ENCODE measurements around the gene CCR7. TPM values are rescaled to one million over a fixed set of nuclear protein-coding genes. Genes with fewer than 3 reads are reported as not detected.
A peak's percentile ranks its signal among the peaks of the same experiment; 100 is the strongest.
"Not testable (repeated sequence)": the region's sequence is repeated elsewhere in the genome, so short reads cannot be mapped to it uniquely, and the experiment has no call there.

The CCR7 gene
- total and polyA plus RNA-seq, 7 donors, result 0.08 to 0.24 (median 0.20) TPM; not detected in 1

- no peak overlapping the region for H3K27ac ChIP-seq
- 64 to 78% (median 68%) methylated on average over 2 of the region's 2 CpGs for WGBS, 3 donors
- no peak overlapping the region for H3K4me3 ChIP-seq
- peaks cover 0 to 6% (median 0%) of the 10 kb centered on the region in 3 donors for H3K27me3 ChIP-seq (ENCODE audit: insufficient read depth in 3 of 3, low read length in 2 of 3)
- H3K9me3 ChIP-seq, result peaks cover 10% of the 10 kb centered on the region
- no peaks in the 10 kb centered on the region for H3K36me3 ChIP-seq (ENCODE audit: insufficient read depth in 1 of 2, low read depth in 1 of 2)
- no peak for TF ChIP-seq CTCF (IDR thresholded peaks at IDR 0.05)
- intact Hi-C loops (cut with DNase I), result no loop called here
- H3K4me1 ChIP-seq, result no peaks in the 10 kb centered on the region
- ATAC-seq (no peak), DNase-seq (no peak)
Measured at GRCh38 chr17:40588552-40588951, 23.3 kb upstream of the CCR7 start.

GRCh38 chr17:40586264-40586663 is 21.0 kb upstream of the CCR7 start:
- H3K9me3 ChIP-seq; H3K4me3 ChIP-seq; DNase-seq; H3K4me1 ChIP-seq; ATAC-seq; H3K27ac ChIP-seq; intact Hi-C loops (cut with DNase I); H3K27me3 ChIP-seq (ENCODE audit: insufficient read depth in 3 of 3, low read length in 2 of 3); H3K36me3 ChIP-seq (ENCODE audit: insufficient read depth in 1 of 2, low read depth in 1 of 2): not testable (repeated sequence)
- 75 to 78% (median 77%) methylated on average over 3 of the region's 3 CpGs for WGBS, 3 donors

GRCh38 chr17:40584950-40585349 is 19.7 kb upstream of the CCR7 start:
- H3K4me1 ChIP-seq; intact Hi-C loops (cut with DNase I); H3K36me3 ChIP-seq (ENCODE audit: insufficient read depth in 1 of 2, low read depth in 1 of 2); H3K9me3 ChIP-seq; DNase-seq; H3K27ac ChIP-seq; H3K4me3 ChIP-seq; H3K27me3 ChIP-seq (ENCODE audit: insufficient read depth in 3 of 3, low read length in 2 of 3); ATAC-seq: not testable (repeated sequence)
- WGBS, 3 donors, result 79 to 91% (median 81%) methylated on average over 2 of the region's 2 CpGs

GRCh38 chr17:40582328-40582901 is 17.1 kb upstream of the CCR7 start:
- 17 to 22% (median 19%) methylated on average over 11 of the region's 11 CpGs for WGBS, 3 donors
- H3K4me3 ChIP-seq, result no peak overlapping the region
- DNase-seq, result peak; percentile 48 to 70

GRCh38 chr17:40580140-40580539 is 14.9 kb upstream of the CCR7 start:
- intact Hi-C loops (cut with DNase I), result no loop called here
- ATAC-seq (no peak), DNase-seq (no peak)
- peaks cover 0 to 3% (median 0%) of the 10 kb centered on the region in 3 donors for H3K27me3 ChIP-seq (ENCODE audit: insufficient read depth in 3 of 3, low read length in 2 of 3)
- no peaks in the 10 kb centered on the region for H3K36me3 ChIP-seq (ENCODE audit: insufficient read depth in 1 of 2, low read depth in 1 of 2)
- H3K4me3 ChIP-seq, result no peak overlapping the region
- H3K27ac ChIP-seq, result no peak overlapping the region
- no peak for TF ChIP-seq CTCF (IDR thresholded peaks at IDR 0.05)
- H3K4me1 ChIP-seq, result peaks cover 4% of the 10 kb centered on the region
- H3K9me3 ChIP-seq, result peaks cover 7% of the 10 kb centered on the region

More at GRCh38 chr17:40582328-40582901, 17.1 kb upstream of the CCR7 start:
- Histone ChIP-seq H3K9me3 (peaks cover 10% of the 10 kb centered on the region), H3K27ac (peak overlapping the region; percentile 36), H3K27me3 (ENCODE audit: insufficient read depth in 3 of 3, low read length in 2 of 3) (peaks cover 0 to 3% (median 0%) of the 10 kb centered on the region in 3 donors), H3K36me3 (ENCODE audit: insufficient read depth in 1 of 2, low read depth in 1 of 2) (no peaks in the 10 kb centered on the region), H3K4me1 (peaks cover 4% of the 10 kb centered on the region)
- peak; percentile 52 to 73 (median 58) for ATAC-seq
- no peak for TF ChIP-seq CTCF (IDR thresholded peaks at IDR 0.05)
- intact Hi-C loops (cut with DNase I), result no loop called here

GRCh38 chr17:40579471-40579870 is 14.2 kb upstream of the CCR7 start:
- intact Hi-C loops (cut with DNase I), result no loop called here
- ATAC-seq (no peak), DNase-seq (no peak)
- Histone ChIP-seq H3K4me3 (no peak overlapping the region), H3K27ac (no peak overlapping the region), H3K9me3 (peaks cover under 1% of the 10 kb centered on the region), H3K4me1 (peaks cover 4% of the 10 kb centered on the region), H3K36me3 (ENCODE audit: insufficient read depth in 1 of 2, low read depth in 1 of 2) (no peaks in the 10 kb centered on the region), H3K27me3 (ENCODE audit: insufficient read depth in 3 of 3, low read length in 2 of 3) (peaks cover 0 to under 1% (median 0%) of the 10 kb centered on the region in 3 donors)
- TF ChIP-seq CTCF (IDR thresholded peaks at IDR 0.05), result no peak
- 82 to 94% (median 93%) methylated on average over 3 of the region's 3 CpGs for WGBS, 3 donors
